Measurements from ENCODE around the gene DCC. TPM values are rescaled to one million over a fixed set of nuclear protein-coding genes. Genes with fewer than 3 reads are reported as not detected.

DCC gene
- total RNA-seq, 3 donors from 2014 or later, result under 0.01 to 1.6 (median 0.15) TPM

DNA sequence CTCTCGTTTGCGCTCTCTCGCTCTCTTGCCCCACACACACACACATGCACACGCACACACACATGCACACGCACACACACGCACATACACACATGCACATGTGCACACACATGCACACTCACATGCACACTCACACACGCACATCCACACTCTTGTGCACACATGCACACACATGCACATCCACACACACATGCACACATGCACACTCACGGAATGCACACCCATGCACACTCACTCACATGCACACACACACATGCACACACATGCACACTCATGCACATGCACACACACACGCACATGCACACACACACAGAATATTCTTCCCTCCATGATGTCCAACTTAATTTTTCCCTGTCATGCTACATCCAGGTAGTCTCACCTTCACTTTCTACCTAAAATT lies 360.1 kb downstream of the DCC start:
- Histone ChIP-seq H3K36me3 (no peaks in the 10 kb centered on the region), H3K27ac (no peak overlapping the region), H3K9me3 (no peaks in the 10 kb centered on the region), H3K4me1 (no peaks in the 10 kb centered on the region), H3K4me3 (no peak overlapping the region), H3K27me3 (no peaks in the 10 kb centered on the region)
- no peak for DNase-seq (ENCODE audit: low spot score in 2 of 2)
- intact Hi-C loops (cut with DNase I; ENCODE audit: low total_unique reads), result no loop called here
- TF ChIP-seq POLR2A (IDR thresholded peaks at IDR 0.05), result no peak
- TF ChIP-seq, protein P1, sequence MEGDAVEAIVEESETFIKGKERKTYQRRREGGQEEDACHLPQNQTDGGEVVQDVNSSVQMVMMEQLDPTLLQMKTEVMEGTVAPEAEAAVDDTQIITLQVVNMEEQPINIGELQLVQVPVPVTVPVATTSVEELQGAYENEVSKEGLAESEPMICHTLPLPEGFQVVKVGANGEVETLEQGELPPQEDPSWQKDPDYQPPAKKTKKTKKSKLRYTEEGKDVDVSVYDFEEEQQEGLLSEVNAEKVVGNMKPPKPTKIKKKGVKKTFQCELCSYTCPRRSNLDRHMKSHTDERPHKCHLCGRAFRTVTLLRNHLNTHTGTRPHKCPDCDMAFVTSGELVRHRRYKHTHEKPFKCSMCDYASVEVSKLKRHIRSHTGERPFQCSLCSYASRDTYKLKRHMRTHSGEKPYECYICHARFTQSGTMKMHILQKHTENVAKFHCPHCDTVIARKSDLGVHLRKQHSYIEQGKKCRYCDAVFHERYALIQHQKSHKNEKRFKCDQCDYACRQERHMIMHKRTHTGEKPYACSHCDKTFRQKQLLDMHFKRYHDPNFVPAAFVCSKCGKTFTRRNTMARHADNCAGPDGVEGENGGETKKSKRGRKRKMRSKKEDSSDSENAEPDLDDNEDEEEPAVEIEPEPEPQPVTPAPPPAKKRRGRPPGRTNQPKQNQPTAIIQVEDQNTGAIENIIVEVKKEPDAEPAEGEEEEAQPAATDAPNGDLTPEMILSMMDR (IDR thresholded peaks at IDR 0.05), result no peak
- TF ChIP-seq POLR2AphosphoS5 (IDR thresholded peaks at IDR 0.05), result no peak

DNA sequence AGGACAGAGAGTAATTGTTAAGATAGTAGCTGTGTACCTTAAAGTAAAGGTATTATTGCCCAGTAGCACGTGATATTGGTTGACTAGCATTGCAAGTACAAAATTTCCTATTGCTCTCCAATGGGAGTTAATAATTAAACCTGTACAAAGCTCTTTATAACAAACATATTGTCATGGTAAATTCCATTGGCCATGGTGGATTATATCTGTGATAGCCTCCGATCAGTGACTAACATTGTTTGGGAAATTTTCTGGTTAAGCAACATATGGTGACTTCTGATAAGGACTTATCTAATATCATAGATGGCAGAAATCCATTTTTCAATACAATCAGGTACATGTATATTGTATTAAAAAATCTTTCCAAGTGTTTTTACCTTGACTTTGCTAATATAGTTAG lies 360.8 kb downstream of the DCC start:
- Histone ChIP-seq H3K27ac (no peak overlapping the region), H3K4me1 (no peaks in the 10 kb centered on the region), H3K9me3 (no peaks in the 10 kb centered on the region), H3K36me3 (no peaks in the 10 kb centered on the region), H3K4me3 (no peak overlapping the region), H3K27me3 (no peaks in the 10 kb centered on the region)
- TF ChIP-seq POLR2AphosphoS5 (IDR thresholded peaks at IDR 0.05) (no peak), POLR2A (IDR thresholded peaks at IDR 0.05) (no peak)
- TF ChIP-seq, protein P1 (IDR thresholded peaks at IDR 0.05), result no peak
- no peak for DNase-seq (ENCODE audit: low spot score in 2 of 2)
- intact Hi-C loops (cut with DNase I; ENCODE audit: low total_unique reads), result no loop called here

DNA sequence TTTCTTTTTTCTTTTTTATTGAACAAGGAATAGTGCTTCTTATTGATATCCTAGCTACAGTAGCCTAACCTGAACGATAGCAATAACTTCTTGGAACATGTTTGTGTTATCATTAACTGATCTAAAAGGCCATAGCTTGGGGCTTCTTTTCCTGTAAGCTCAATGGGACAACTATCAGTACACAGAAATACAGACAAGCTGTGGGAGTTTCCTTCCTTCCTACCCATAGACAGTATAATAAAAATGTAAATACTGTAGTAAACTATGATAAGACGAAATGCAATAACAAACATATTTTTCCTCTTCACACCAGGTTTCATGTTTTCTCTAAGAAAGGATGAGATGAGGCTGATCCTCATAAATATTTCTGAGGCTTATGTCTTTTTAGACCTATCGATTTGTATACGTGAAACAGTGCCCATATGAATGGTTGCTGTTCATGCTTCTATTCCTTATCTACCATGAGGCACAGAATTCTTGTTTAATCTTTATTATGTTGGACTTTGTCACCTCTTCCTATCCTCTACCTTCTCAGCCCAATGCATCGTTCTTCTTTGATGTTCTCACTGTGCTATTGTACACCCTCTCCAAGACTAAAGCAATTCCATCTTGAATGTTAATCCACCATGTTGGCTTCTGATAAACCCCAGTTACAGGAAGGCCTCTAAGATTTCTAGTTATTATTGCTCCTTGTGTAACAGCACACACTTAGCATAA lies 361.4 kb downstream of the DCC start:
- intact Hi-C loops (cut with DNase I; ENCODE audit: low total_unique reads), result no loop called here

DNA sequence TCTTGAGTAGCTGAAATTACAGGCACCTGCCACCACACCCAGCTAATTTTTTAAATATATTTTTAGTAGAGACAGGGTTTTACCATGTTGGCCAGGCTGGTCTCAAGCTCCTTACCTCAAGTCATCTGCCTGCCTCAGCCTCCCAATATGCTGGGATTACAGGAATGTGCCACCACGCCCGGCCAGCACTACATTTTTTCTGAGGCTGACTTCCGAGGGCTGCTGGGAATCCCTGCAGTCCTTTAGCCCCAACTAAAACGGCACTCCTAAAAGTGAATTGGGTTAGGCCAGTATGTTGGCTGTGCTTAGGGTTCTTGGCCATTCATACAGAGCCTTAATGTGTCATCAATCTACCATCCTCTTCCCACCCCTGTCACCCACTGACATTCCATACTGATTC lies 375.4 kb downstream of the DCC start:
- intact Hi-C loops (cut with DNase I; ENCODE audit: low total_unique reads), result no loop called here
- Histone ChIP-seq H3K4me3 (no peak overlapping the region), H3K9me3 (no peaks in the 10 kb centered on the region), H3K27me3 (no peaks in the 10 kb centered on the region), H3K4me1 (no peaks in the 10 kb centered on the region), H3K36me3 (no peaks in the 10 kb centered on the region), H3K27ac (no peak overlapping the region)
- TF ChIP-seq POLR2AphosphoS5 (IDR thresholded peaks at IDR 0.05) (no peak), POLR2A (IDR thresholded peaks at IDR 0.05) (no peak)
- TF ChIP-seq, protein P1 (IDR thresholded peaks at IDR 0.05), result no peak
- no peak for DNase-seq (ENCODE audit: low spot score in 2 of 2)

More for the DNA sequence above, 361.4 kb downstream of the DCC start:
- Histone ChIP-seq H3K27me3 (no peaks in the 10 kb centered on the region), H3K36me3 (no peaks in the 10 kb centered on the region), H3K9me3 (no peaks in the 10 kb centered on the region), H3K27ac (no peak overlapping the region), H3K4me3 (no peak overlapping the region), H3K4me1 (no peaks in the 10 kb centered on the region)
- DNase-seq (ENCODE audit: low spot score in 2 of 2), result no peak
- TF ChIP-seq, protein P1 (IDR thresholded peaks at IDR 0.05), result no peak
- TF ChIP-seq POLR2A (IDR thresholded peaks at IDR 0.05) (no peak), POLR2AphosphoS5 (IDR thresholded peaks at IDR 0.05) (no peak)

DNA sequence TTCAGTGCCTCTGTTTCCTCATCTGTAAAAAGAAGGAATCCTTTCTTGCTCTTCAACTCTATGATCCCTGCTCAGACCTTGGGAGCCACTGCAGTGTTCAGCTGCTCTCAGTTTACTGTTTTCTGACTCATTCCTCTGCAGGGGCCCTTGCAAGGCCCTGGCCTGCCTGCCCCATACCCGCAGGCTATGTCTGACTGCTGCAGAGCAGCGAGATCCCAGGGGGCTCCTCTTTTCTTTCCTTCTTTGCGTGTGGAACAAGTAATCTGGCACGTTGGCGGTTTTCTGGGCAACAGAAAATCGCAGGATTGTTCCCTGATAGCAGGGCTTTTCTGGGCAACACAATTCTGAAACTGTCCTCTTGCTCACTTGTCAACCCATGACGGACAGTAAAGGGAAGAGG lies 376.0 kb downstream of the DCC start:
- no peak for DNase-seq (ENCODE audit: low spot score in 2 of 2)
- Histone ChIP-seq H3K36me3 (no peaks in the 10 kb centered on the region), H3K9me3 (no peaks in the 10 kb centered on the region), H3K27me3 (no peaks in the 10 kb centered on the region), H3K4me3 (no peak overlapping the region), H3K4me1 (no peaks in the 10 kb centered on the region), H3K27ac (no peak overlapping the region)
- no peak for TF ChIP-seq POLR2AphosphoS5 (IDR thresholded peaks at IDR 0.05)
- TF ChIP-seq, protein P1 (IDR thresholded peaks at IDR 0.05), result no peak
- no peak for TF ChIP-seq POLR2A (IDR thresholded peaks at IDR 0.05)
- intact Hi-C loops (cut with DNase I; ENCODE audit: low total_unique reads), result no loop called here
